GM13976 (cell line): ENCODE results near the gene CMTM7.

Experiments
- DNase-seq: peaks from one replicate; pipeline ENCODE4 v3.0.0; 2012; ENCODE audit warnings: low spot score
- in situ Hi-C: fragments of 300-500 bp; cut with MboI; formaldehyde crosslinking; loops from one replicate; pipeline ENCODE4 v1.12.0; 2022; ENCODE audit warnings: low sequenced_read_pairs, mixed read lengths, inconsistent platforms; ENCODE audit not compliant: unreplicated experiment
- TF ChIP-seq, protein P1 (sequence below): IDR thresholded peaks from 2 replicates; pipeline ENCODE4 v1.5.1; 2012; ENCODE audit warnings: borderline replicate concordance, mild to moderate bottlenecking; ENCODE audit not compliant: insufficient read depth; ENCODE audit errors: extremely low read depth, missing control alignments, control extremely low read depth

Gene CMTM7

DNA sequence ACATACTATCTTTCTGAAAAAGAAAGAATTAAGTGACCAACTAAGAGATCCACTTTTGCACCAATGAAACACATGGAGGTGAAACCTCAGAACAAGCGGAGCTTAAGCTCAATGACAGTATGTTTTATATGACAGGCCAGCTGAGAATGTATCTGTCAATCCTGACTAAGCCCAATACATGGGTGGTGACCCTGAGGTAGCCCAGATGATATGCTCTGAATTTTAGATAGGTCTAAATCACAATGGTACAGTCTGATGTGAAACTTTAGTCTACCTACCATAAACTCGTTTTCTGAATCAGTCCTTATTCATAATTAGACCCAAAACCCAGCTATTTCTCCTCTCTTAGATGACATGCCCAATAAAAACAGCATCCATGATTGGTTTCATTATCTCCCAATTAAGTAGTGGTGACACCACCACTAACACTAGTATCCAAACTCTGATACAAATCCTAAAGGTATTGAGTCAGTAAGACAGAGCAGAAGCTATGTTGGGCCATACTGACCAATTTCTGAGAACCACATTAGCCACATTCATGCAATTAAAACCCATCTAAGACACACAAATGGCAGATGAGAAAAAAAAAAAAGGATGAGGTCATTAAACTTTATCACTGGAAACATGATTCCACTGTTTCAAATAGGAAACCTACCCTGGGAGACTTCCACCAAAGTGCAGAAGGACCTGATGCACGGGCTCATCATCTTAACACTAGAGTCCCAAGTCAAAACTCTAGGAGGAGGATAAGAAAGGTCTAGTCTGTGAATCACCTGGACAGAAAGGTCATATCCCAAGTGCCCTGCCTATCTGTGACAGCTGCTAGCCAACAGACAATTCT is 90.4 kb downstream of the CMTM7 start:
- DNase-seq = no peak
- TF ChIP-seq, protein P1, sequence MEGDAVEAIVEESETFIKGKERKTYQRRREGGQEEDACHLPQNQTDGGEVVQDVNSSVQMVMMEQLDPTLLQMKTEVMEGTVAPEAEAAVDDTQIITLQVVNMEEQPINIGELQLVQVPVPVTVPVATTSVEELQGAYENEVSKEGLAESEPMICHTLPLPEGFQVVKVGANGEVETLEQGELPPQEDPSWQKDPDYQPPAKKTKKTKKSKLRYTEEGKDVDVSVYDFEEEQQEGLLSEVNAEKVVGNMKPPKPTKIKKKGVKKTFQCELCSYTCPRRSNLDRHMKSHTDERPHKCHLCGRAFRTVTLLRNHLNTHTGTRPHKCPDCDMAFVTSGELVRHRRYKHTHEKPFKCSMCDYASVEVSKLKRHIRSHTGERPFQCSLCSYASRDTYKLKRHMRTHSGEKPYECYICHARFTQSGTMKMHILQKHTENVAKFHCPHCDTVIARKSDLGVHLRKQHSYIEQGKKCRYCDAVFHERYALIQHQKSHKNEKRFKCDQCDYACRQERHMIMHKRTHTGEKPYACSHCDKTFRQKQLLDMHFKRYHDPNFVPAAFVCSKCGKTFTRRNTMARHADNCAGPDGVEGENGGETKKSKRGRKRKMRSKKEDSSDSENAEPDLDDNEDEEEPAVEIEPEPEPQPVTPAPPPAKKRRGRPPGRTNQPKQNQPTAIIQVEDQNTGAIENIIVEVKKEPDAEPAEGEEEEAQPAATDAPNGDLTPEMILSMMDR = no peak
- in situ Hi-C loops = no loop called here

DNA sequence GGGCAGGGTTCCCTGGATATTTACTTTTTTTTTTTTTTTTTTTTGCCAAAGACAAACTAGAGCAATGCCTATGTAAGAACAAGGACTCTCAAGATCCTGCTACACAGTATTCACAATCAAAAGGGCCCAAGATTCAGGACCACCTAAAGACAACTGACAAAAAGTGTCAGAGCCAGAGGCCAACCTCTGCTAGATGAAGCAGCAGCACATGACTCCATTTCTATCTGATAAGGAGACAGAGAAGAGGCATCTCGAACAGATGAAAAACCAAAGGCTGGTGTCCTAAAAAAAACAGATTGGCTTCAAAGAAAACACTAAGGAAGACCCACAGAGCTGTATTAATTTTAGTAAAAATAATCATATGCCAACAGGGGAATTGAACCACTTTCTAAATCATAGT is 91.0 kb downstream of the CMTM7 start:
- DNase-seq = no peak
- in situ Hi-C loops = no loop called here
- TF ChIP-seq, protein P1 = no peak

DNA sequence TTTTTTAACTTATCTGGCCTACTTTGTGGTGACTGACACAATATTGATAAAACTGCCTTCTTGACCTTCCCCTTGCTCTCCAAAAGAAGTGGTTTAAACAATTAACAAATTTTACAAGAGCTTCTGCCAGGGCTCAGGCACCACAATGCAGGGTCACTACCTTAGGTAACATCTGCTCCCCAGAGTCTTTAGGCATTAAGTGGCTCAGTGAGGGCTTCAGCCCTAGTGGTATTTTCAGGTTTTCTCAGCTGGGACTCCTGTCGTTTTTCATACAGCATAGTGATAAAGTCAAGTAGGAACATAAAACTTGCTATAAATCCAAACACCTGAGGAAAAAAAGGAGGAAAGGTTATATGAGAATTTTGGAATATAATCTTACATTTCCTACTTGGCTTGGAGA is 92.1 kb downstream of the CMTM7 start:
- DNase-seq = no peak
- TF ChIP-seq, protein P1 = no peak
- in situ Hi-C loops = no loop called here

DNA sequence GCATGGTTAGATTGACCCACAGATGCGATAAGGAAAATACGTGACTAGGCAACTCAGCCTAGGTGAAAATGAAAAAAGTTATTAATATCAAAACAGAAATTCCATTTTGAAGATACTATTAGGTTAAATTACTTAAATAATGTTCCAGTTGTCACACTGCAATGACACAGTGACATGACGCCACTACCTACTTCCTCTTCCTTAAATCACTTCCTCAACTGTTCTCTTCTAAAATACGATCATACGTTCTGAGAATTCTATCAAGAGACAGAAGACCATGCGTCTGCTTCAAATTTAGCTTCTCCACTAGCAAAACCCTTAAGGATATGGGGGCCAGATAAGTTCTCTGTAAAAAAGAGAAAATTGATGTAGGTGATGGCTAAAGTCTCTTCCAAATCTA is 92.8 kb downstream of the CMTM7 start:
- in situ Hi-C loops = no loop called here
- TF ChIP-seq, protein P1 = no peak
- no peak for DNase-seq

DNA sequence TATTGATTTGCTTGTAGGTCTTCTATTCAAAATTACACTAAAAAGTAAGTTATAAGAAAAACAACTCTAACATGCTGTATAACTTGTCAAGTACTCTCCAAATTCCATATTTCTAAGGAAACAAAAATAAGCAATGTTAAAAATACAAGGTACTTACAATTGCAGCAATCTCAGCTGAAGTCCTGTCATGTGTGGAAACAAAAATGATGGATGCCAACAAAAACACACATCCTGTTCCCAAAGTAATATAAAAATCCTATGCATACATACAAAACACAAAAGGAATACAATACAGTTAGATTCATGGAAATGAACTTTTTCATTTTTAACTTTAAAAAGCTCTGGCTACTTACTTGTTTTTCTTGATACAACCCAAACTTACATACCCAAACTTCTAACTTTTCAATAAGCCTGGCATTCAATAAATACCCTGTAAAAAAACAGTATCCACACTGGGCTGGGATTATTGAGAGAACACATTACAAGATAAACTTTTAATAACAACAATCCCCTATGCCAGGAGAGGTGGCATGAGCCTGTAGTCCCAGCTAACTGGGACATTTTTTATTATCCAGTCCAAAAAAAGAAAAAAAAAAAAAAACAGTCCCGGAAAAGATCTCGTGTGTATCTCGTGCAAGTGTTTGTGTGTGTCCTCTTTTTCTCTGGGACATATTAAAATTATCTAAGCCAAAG is 96.3 kb downstream of the CMTM7 start:
- in situ Hi-C loops = no loop called here
- no peak for DNase-seq

DNA sequence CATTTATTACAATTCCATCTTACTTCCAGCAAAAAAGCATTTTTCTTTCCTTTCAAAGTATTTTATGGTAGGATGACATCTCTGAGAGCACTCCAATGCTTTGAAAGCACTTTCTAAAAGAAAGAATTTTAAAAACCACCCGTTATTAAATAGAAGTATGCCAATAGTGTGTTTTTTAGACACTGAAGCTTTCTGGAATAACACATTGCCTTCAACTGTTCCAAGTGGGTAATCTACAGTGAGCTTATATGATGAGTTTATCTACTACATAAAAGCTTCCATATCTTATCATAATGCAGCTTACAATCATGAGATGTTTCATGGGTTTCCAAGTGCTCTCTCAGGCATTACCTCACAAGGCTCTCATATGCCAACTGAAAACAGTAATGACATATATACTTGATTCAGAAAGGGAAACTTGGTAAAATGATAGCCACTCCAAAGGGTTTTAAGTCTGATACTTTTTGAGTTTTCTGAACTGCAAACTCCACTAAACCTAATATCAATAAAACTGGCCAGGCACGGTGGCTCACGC is 96.9 kb downstream of the CMTM7 start:
- TF ChIP-seq, protein P1 = no peak
- in situ Hi-C loops = no loop called here
- DNase-seq = no peak

More for the DNA sequence above, 96.3 kb downstream of the CMTM7 start:
- TF ChIP-seq, protein P1 = no peak
